Stomach (tissue), 9 donors: ENCODE data around the gene DGAT2. TPM values are rescaled to one million over a fixed set of nuclear protein-coding genes. Genes with fewer than 3 reads are reported as not detected.

Experiments used
- DNase-seq, 2 donors: peaks; one replicate each; pipeline versions ENCODE4 v3.0.0 to v3.0.0-alpha.2; 2013 to 2019
- H3K27ac ChIP-seq, 5 donors: fragments of 200-600 bp in 4 of 5; sonication (generic) in 4 of 5; one replicate each; pipeline ENCODE4 v1.5.1; 2013 to 2019; ENCODE audit warnings: mild to moderate bottlenecking in 1 of 5, moderate library complexity in 1 of 5
- H3K27me3 ChIP-seq, 3 donors: fragments of 200-600 bp; sonication (generic); one replicate each; pipeline ENCODE4 v1.5.1; 2017 to 2019; ENCODE audit warnings: mixed run types in 1 of 3
- H3K36me3 ChIP-seq, 4 donors: fragments of 200-600 bp; sonication (generic); 1 replicate in 3 of 4; 2 replicates in 1 of 4; pipeline ENCODE4 v1.5.1; 2016 to 2019
- H3K4me1 ChIP-seq, 4 donors: fragments of 200-600 bp; sonication (generic); one replicate each; pipeline ENCODE4 v1.5.1; 2016 to 2019
- H3K4me3 ChIP-seq, 4 donors: fragments of 200-600 bp; sonication (generic) in 3 of 4; one replicate each; pipeline ENCODE4 v1.5.1; 2016 to 2019; ENCODE audit warnings: mild to moderate bottlenecking in 1 of 4
- H3K9me3 ChIP-seq, 4 donors: fragments of 200-600 bp; sonication (generic); one replicate each; pipeline ENCODE4 v1.5.1; 2016 to 2019
- CTCF ChIP-seq, 7 experiments: fragments of 450-650 bp in 4 of 7; fragments of 200-600 bp in 3 of 7; sonication (generic) in 3 of 7; IDR thresholded peaks; one replicate each; pipeline ENCODE4 v1.5.1; 2016 to 2019; ENCODE audit warnings: antibody characterized with exemption in 7 of 7, control low read depth in 2 of 7, mild to moderate bottlenecking in 1 of 7
- EP300 ChIP-seq: sonication (generic); formaldehyde crosslinking; IDR thresholded peaks from one replicate; pipeline ENCODE4 v1.6.1; 2017; ENCODE audit warnings: antibody characterized with exemption
- POLR2A ChIP-seq, 4 donors: fragments of 450-650 bp; IDR thresholded peaks; one replicate each; pipeline ENCODE4 v1.6.1; 2016; ENCODE audit warnings: antibody characterized with exemption in 4 of 4, control low read depth in 2 of 4, mild to moderate bottlenecking in 1 of 4, moderate library complexity in 1 of 4
- POLR2AphosphoS5 ChIP-seq, 3 donors: sonication (generic); formaldehyde crosslinking; IDR thresholded peaks; one replicate each; pipeline ENCODE4 v1.6.1; 2016; ENCODE audit warnings: antibody characterized with exemption in 3 of 3
- WGBS, 5 donors: extraction: QIAGEN DNeasy Blood & Tissue Kit in 3 of 5; methylation state at CpG; one replicate each; pipeline versions ENCODE4 v1.1.5 to v1.1.7; 2013 to 2018; 5-methylcytosine and 5-hydroxymethylcytosine counted together
- intact Hi-C: fragments of 100-400 bp; cut with DNase I; formaldehyde crosslinking; loops from one replicate; pipeline ENCODE4 v1.15.1; 2023; ENCODE audit warnings: low total_unique reads
- polyA plus RNA-seq, 3 donors: library from polyadenylated mRNA; stranded (reverse); fragments of 200-250 nt; gene quantifications; one replicate each; pipeline ENCODE4 v1.2.3, GENCODE V29; 2013
- total RNA-seq, 5 donors: library from RNA; depleted of rRNA; stranded (reverse); fragments of >200 nt; gene quantifications; one replicate each; pipeline versions ENCODE4 v1.1.0 to v1.2.3, GENCODE V29; 2014 to 2016
- donor health status: healthy with polysubstance abuse.
- donor health status: Bipolar disorder and iron deficiency.
- donor health status: healthy.

DGAT2 gene
- total and polyA plus RNA-seq, 8 donors, result 0.45 to 16.1 (median 3.7) TPM; not detected in 2

GRCh38 chr11:75781831-75782230, 13.3 kb downstream of the DGAT2 start:
- intact Hi-C loops, result no loop called here
- TF ChIP-seq CTCF (IDR thresholded peaks at IDR 0.05), result no peak
- TF ChIP-seq EP300, result no peak
- TF ChIP-seq POLR2AphosphoS5 (IDR thresholded peaks at IDR 0.05), result no peak
- no peak for TF ChIP-seq POLR2A (IDR thresholded peaks at IDR 0.05)
- no peak for DNase-seq
- Histone ChIP-seq H3K36me3 (no peaks in the 10 kb centered on the region), H3K4me1 (peaks cover 0 to 16% (median 7%) of the 10 kb centered on the region in 4 donors), H3K9me3 (no peaks in the 10 kb centered on the region), H3K4me3 (no peak overlapping the region), H3K27ac (no peak overlapping the region), H3K27me3 (no peaks in the 10 kb centered on the region)
- WGBS, 5 donors, result 94 to 97% (median 96%) methylated on average over 8 to 9 of the region's 9 CpGs

GRCh38 chr11:75782540-75783263, 14.1 kb downstream of the DGAT2 start:
- peaks cover 0 to 16% (median 7%) of the 10 kb centered on the region in 4 donors for H3K4me1 ChIP-seq
- TF ChIP-seq EP300 (no peak), POLR2AphosphoS5 (IDR thresholded peaks at IDR 0.05) (no peak), CTCF (IDR thresholded peaks at IDR 0.05) (no peak), POLR2A (IDR thresholded peaks at IDR 0.05) (no peak)
- DNase-seq, result no peak
- H3K4me3 ChIP-seq, result no peak overlapping the region
- H3K27ac ChIP-seq, result no peak overlapping the region
- H3K36me3 ChIP-seq, result no peaks in the 10 kb centered on the region
- intact Hi-C loops, result no loop called here
- H3K27me3 ChIP-seq, result no peaks in the 10 kb centered on the region
- H3K9me3 ChIP-seq, result no peaks in the 10 kb centered on the region
- 90 to 98% (median 97%) methylated on average over 4 of the region's 4 CpGs for WGBS, 5 donors

DNA sequence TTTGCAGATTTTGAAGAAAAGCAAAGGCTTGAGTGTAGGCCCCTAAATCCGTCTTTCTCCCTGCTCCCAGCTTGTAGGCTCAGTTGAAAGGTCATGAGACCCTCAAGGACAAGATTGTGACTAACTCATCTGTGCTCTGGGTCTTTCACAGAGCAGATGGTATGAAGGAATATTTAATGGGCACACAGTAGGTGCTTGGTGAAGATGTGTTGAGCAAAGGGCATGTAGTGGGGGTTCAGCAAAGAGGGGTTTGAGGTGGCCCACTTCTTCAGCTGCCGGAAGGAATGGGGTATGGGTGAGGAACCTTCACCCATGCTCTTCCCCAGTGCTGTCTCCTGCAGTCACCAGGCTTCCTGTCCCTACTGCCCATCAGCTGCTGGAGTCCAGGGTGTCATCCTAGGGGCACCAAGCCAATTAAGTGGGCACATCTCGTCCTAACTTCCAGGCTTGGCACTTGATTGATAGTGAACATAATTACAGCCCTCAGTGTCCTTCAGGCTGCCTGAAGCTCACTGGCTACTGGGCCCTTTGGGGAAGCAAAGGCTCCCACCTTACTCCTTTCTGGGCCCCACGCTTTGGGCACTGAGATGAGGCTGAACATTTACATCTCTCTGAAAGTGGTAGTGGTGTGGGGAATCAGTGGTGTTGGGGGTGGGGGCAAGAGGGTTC, 15.0 kb downstream of the DGAT2 start:
- no peaks in the 10 kb centered on the region for H3K27me3 ChIP-seq
- no peaks in the 10 kb centered on the region for H3K9me3 ChIP-seq
- H3K27ac ChIP-seq, result no peak overlapping the region
- TF ChIP-seq POLR2A (IDR thresholded peaks at IDR 0.05) (no peak), POLR2AphosphoS5 (IDR thresholded peaks at IDR 0.05) (no peak), CTCF (IDR thresholded peaks at IDR 0.05) (no peak), EP300 (no peak)
- no peak for DNase-seq
- H3K4me3 ChIP-seq, result no peak overlapping the region
- intact Hi-C loops, result no loop called here
- H3K4me1 ChIP-seq, result peaks cover 0 to 16% (median 7%) of the 10 kb centered on the region in 4 donors
- no peaks in the 10 kb centered on the region for H3K36me3 ChIP-seq
- WGBS, 5 donors, result 88 to 100% (median 95%) methylated on average over 3 to 4 of the region's 4 CpGs

- no peak for DNase-seq
- H3K9me3 ChIP-seq, result no peaks in the 10 kb centered on the region
- WGBS, 5 donors, result 84 to 99% (median 94%) methylated on average over 2 of the region's 2 CpGs
- intact Hi-C loops, result no loop called here
- H3K4me1 ChIP-seq, result peaks cover 0 to 16% (median 7%) of the 10 kb centered on the region in 4 donors
- H3K27me3 ChIP-seq, result no peaks in the 10 kb centered on the region
- no peak for TF ChIP-seq POLR2AphosphoS5 (IDR thresholded peaks at IDR 0.05)
- no peak for TF ChIP-seq CTCF (IDR thresholded peaks at IDR 0.05)
- no peak for TF ChIP-seq EP300
- TF ChIP-seq POLR2A (IDR thresholded peaks at IDR 0.05), result no peak
- no peaks in the 10 kb centered on the region for H3K36me3 ChIP-seq
- no peak overlapping the region for H3K27ac ChIP-seq
- H3K4me3 ChIP-seq, result no peak overlapping the region
These were observed 15.5 kb downstream of the DGAT2 start for GRCh38 chr11:75784085-75784478.
